ENCODE measurements around the gene PCNX2. TPM values are rescaled to one million over a fixed set of nuclear protein-coding genes. Genes with fewer than 3 reads are reported as not detected.

The PCNX2 gene
- total and polyA plus RNA-seq, 4 experiments from 2014 or later, result 1.8 to 109 (median 55.7) TPM

- intact Hi-C loops (cut with micrococcal nuclease), result no loop called here
- peaks cover 0 to 1% (median 0%) of the 10 kb centered on the region in 4 donors for H3K4me1 Mint-ChIP-seq
- CTCF ChIA-PET (ENCODE audit: partially characterized antibody), result interaction anchor here (1.0 kb wide), 1 partner anchor 58 kb away, joined by 3 read pairs; no protein-coding TSS in a partner anchor
- no peak overlapping the region for H3K4me3 Mint-ChIP-seq
- DNase-seq, result no peak
- Histone ChIP-seq H3K27me3 (ENCODE audit: insufficient read depth, low read length) (no peaks in the 10 kb centered on the region), H3K9me3 (ENCODE audit: control insufficient read depth in 1 of 2, low read length in 2 of 2) (no peaks in the 10 kb centered on the region), H3K4me1 (ENCODE audit: insufficient read depth, low read length) (no peaks in the 10 kb centered on the region), H3K27ac (ENCODE audit: low read depth, low read length) (no peak overlapping the region), H3K36me3 (ENCODE audit: insufficient read depth, low read length) (no peaks in the 10 kb centered on the region), H3K4me3 (ENCODE audit: low read length in 2 of 2) (no peak overlapping the region)
- peaks cover 18 to 22% of the 10 kb centered on the region in 2 donors for H3K27me3 Mint-ChIP-seq
- H3K9me3 Mint-ChIP-seq, result no peaks in the 10 kb centered on the region
- POLR2A ChIA-PET (ENCODE audit: partially characterized antibody), result no interaction called here
- H3K36me3 Mint-ChIP-seq, result no peaks in the 10 kb centered on the region
- no peak overlapping the region for H3K27ac Mint-ChIP-seq
These were observed 42.0 kb upstream of the PCNX2 start for GRCh38 chr1:233337505-233337904.

GRCh38 chr1:233336554-233337456 is 41.3 kb upstream of the PCNX2 start:
- H3K4me3 Mint-ChIP-seq, result no peak overlapping the region
- Histone ChIP-seq H3K9me3 (ENCODE audit: control insufficient read depth in 1 of 2, low read length in 2 of 2) (no peaks in the 10 kb centered on the region), H3K4me1 (ENCODE audit: insufficient read depth, low read length) (no peaks in the 10 kb centered on the region), H3K4me3 (ENCODE audit: low read length in 2 of 2) (no peak overlapping the region), H3K36me3 (ENCODE audit: insufficient read depth, low read length) (no peaks in the 10 kb centered on the region), H3K27ac (ENCODE audit: low read depth, low read length) (no peak overlapping the region), H3K27me3 (ENCODE audit: insufficient read depth, low read length) (no peaks in the 10 kb centered on the region)
- DNase-seq, result no peak
- POLR2A ChIA-PET (ENCODE audit: partially characterized antibody), result no interaction called here
- peaks cover 0 to 1% (median 0%) of the 10 kb centered on the region in 4 donors for H3K4me1 Mint-ChIP-seq
- H3K27me3 Mint-ChIP-seq, result peaks cover 15 to 22% of the 10 kb centered on the region in 2 donors
- CTCF ChIA-PET (ENCODE audit: partially characterized antibody), result no interaction called here
- H3K9me3 Mint-ChIP-seq, result no peaks in the 10 kb centered on the region
- no peaks in the 10 kb centered on the region for H3K36me3 Mint-ChIP-seq
- intact Hi-C loops (cut with micrococcal nuclease), result no loop called here
- H3K27ac Mint-ChIP-seq, result no peak overlapping the region

- no peak overlapping the region for H3K27ac Mint-ChIP-seq
- no peak overlapping the region for H3K4me3 Mint-ChIP-seq
- Histone ChIP-seq H3K27ac (ENCODE audit: low read depth, low read length) (no peak overlapping the region), H3K27me3 (ENCODE audit: insufficient read depth, low read length) (no peaks in the 10 kb centered on the region), H3K4me1 (ENCODE audit: insufficient read depth, low read length) (peaks cover 2% of the 10 kb centered on the region), H3K9me3 (ENCODE audit: control insufficient read depth in 1 of 2, low read length in 2 of 2) (no peaks in the 10 kb centered on the region), H3K4me3 (ENCODE audit: low read length in 2 of 2) (no peak overlapping the region), H3K36me3 (ENCODE audit: insufficient read depth, low read length) (no peaks in the 10 kb centered on the region)
- ChIA-PET CTCF (ENCODE audit: partially characterized antibody) (interaction anchor here (0.7 to 1.5 kb wide), 2 partner anchors 29 to 976 kb away, joined by 3 to 4 read pairs; no protein-coding TSS in a partner anchor), POLR2A (ENCODE audit: partially characterized antibody) (no interaction called here)
- intact Hi-C loops (cut with micrococcal nuclease), result no loop called here
- H3K27me3 Mint-ChIP-seq, result peaks cover 12 to 17% of the 10 kb centered on the region in 2 donors
- DNase-seq, result no peak
- H3K4me1 Mint-ChIP-seq, result peaks cover 1 to 9% (median 5%) of the 10 kb centered on the region in 4 donors
- H3K9me3 Mint-ChIP-seq, result no peaks in the 10 kb centered on the region
- no peaks in the 10 kb centered on the region for H3K36me3 Mint-ChIP-seq
These were observed 38.6 kb upstream of the PCNX2 start for GRCh38 chr1:233334092-233334491.

GRCh38 chr1:233333086-233333485 is 37.6 kb upstream of the PCNX2 start:
- CTCF ChIA-PET (ENCODE audit: partially characterized antibody), result interaction anchor here (0.7 to 1.5 kb wide), 2 partner anchors 30 to 817 kb away, joined by 3 to 4 read pairs; no protein-coding TSS in a partner anchor
- Mint-ChIP-seq H3K36me3 (no peaks in the 10 kb centered on the region), H3K9me3 (no peaks in the 10 kb centered on the region), H3K4me1 (peaks cover 5 to 14% (median 9%) of the 10 kb centered on the region in 4 donors), H3K27me3 (peaks cover 7 to 9% of the 10 kb centered on the region in 2 donors), H3K4me3 (no peak overlapping the region), H3K27ac (no peak overlapping the region)
- Histone ChIP-seq H3K27ac (ENCODE audit: low read depth, low read length) (no peak overlapping the region), H3K4me1 (ENCODE audit: insufficient read depth, low read length) (peaks cover 9% of the 10 kb centered on the region), H3K4me3 (ENCODE audit: low read length in 2 of 2) (no peak overlapping the region), H3K27me3 (ENCODE audit: insufficient read depth, low read length) (no peaks in the 10 kb centered on the region), H3K36me3 (ENCODE audit: insufficient read depth, low read length) (no peaks in the 10 kb centered on the region), H3K9me3 (ENCODE audit: control insufficient read depth in 1 of 2, low read length in 2 of 2) (no peaks in the 10 kb centered on the region)
- intact Hi-C loops (cut with micrococcal nuclease), result no loop called here
- POLR2A ChIA-PET (ENCODE audit: partially characterized antibody), result no interaction called here
- no peak for DNase-seq

- Mint-ChIP-seq H3K4me1 (peaks cover 6 to 17% (median 10%) of the 10 kb centered on the region in 4 donors), H3K4me3 (no peak overlapping the region)
- CTCF ChIA-PET (ENCODE audit: partially characterized antibody), result no interaction called here
These were observed 36.4 kb upstream of the PCNX2 start for GRCh38 chr1:233331676-233332519.

GRCh38 chr1:233328142-233328921 is 32.8 kb upstream of the PCNX2 start:
- Histone ChIP-seq H3K27ac (ENCODE audit: low read depth, low read length) (peak overlapping the region; percentile 31), H3K27me3 (ENCODE audit: insufficient read depth, low read length) (no peaks in the 10 kb centered on the region), H3K4me3 (ENCODE audit: low read length in 2 of 2) (peak overlapping the region; percentile 11 to 60), H3K9me3 (ENCODE audit: control insufficient read depth in 1 of 2, low read length in 2 of 2) (no peaks in the 10 kb centered on the region), H3K36me3 (ENCODE audit: insufficient read depth, low read length) (no peaks in the 10 kb centered on the region), H3K4me1 (ENCODE audit: insufficient read depth, low read length) (peaks cover 9% of the 10 kb centered on the region)
- Mint-ChIP-seq H3K36me3 (peaks cover 0 to 2% of the 10 kb centered on the region in 2 donors), H3K9me3 (no peaks in the 10 kb centered on the region), H3K4me1 (peaks cover 9 to 20% (median 13%) of the 10 kb centered on the region in 4 donors), H3K27me3 (no peaks in the 10 kb centered on the region), H3K4me3 (peak overlapping the region; percentile 69 to 83 (median 76)), H3K27ac (peak overlapping the region in 1 of 7 donors; percentile 46)
- ChIA-PET POLR2A (ENCODE audit: partially characterized antibody) (interaction anchor here (0.8 to 2.5 kb wide), 6 partner anchors 10 to 77 kb away, joined by 3 to 19 read pairs (median 3); partner anchors contain the start of gene PCNX2), CTCF (ENCODE audit: partially characterized antibody) (interaction anchor here (1.1 to 1.6 kb wide), 2 partner anchors 23 to 27 kb away, joined by 3 to 5 read pairs; no protein-coding TSS in a partner anchor)
- peak; percentile 28 to 48 (median 43) for DNase-seq
- intact Hi-C loops (cut with micrococcal nuclease), result no loop called here

More at GRCh38 chr1:233331676-233332519, 36.4 kb upstream of the PCNX2 start:
- no peak overlapping the region for H3K27ac ChIP-seq (ENCODE audit: low read depth, low read length)
- Mint-ChIP-seq H3K27me3 (peaks cover 4 to 5% of the 10 kb centered on the region in 2 donors), H3K27ac (no peak overlapping the region), H3K9me3 (no peaks in the 10 kb centered on the region), H3K36me3 (peaks cover 0 to 1% of the 10 kb centered on the region in 2 donors)
- no peak overlapping the region for H3K4me3 ChIP-seq (ENCODE audit: low read length in 2 of 2)
- H3K9me3 ChIP-seq (ENCODE audit: control insufficient read depth in 1 of 2, low read length in 2 of 2), result no peaks in the 10 kb centered on the region
- POLR2A ChIA-PET (ENCODE audit: partially characterized antibody), result no interaction called here
- H3K27me3 ChIP-seq (ENCODE audit: insufficient read depth, low read length), result no peaks in the 10 kb centered on the region
- intact Hi-C loops (cut with micrococcal nuclease), result no loop called here
- H3K36me3 ChIP-seq (ENCODE audit: insufficient read depth, low read length), result no peaks in the 10 kb centered on the region
- DNase-seq, result no peak
- peaks cover 9% of the 10 kb centered on the region for H3K4me1 ChIP-seq (ENCODE audit: insufficient read depth, low read length)
